ENCODE measurements around the gene ZNF577. TPM values are rescaled to one million over a fixed set of nuclear protein-coding genes. Genes with fewer than 3 reads are reported as not detected.

Gene ZNF577
- total and polyA plus RNA-seq, 8 donors: 5.5 to 25.2 (median 13.6) TPM

GRCh38 chr19:51861870-51862622 is 25.7 kb downstream of the ZNF577 start:
- TF ChIP-seq CTCF (IDR thresholded peaks at IDR 0.05): no peak
- TF ChIP-seq POLR2AphosphoS5 (IDR thresholded peaks at IDR 0.05): no peak
- TF ChIP-seq POLR2A (IDR thresholded peaks at IDR 0.05): no peak
- TF ChIP-seq EP300 (IDR thresholded peaks at IDR 0.05): no peak
- H3K9me3 ChIP-seq: peaks cover 59 to 100% (median 96%) of the 10 kb centered on the region in 4 donors

GRCh38 chr19:51837145-51837544 is 50.6 kb downstream of the ZNF577 start:
- H3K27ac ChIP-seq: no peak overlapping the region
- no peak for DNase-seq
- 90 to 98% (median 97%) methylated on average over 2 of the region's 2 CpGs for WGBS, 5 donors
- no peaks in the 10 kb centered on the region for H3K27me3 ChIP-seq
- H3K4me3 ChIP-seq: no peak overlapping the region
- H3K36me3 ChIP-seq: peaks cover 0 to 12% (median 2%) of the 10 kb centered on the region in 4 donors
- H3K4me1 ChIP-seq: no peaks in the 10 kb centered on the region
- peaks cover 0 to 65% (median 15%) of the 10 kb centered on the region in 4 donors for H3K9me3 ChIP-seq
- TF ChIP-seq EP300 (IDR thresholded peaks at IDR 0.05) (no peak), POLR2AphosphoS5 (IDR thresholded peaks at IDR 0.05) (no peak), CTCF (IDR thresholded peaks at IDR 0.05) (no peak), POLR2A (IDR thresholded peaks at IDR 0.05) (no peak)
- intact Hi-C loops (cut with DNase I; ENCODE audit: low total_unique reads): no loop called here

More at GRCh38 chr19:51861870-51862622, 25.7 kb downstream of the ZNF577 start:
- 90 to 95% (median 91%) methylated on average over 2 of the region's 2 CpGs for WGBS, 5 donors
- no peak for DNase-seq
- H3K4me1 ChIP-seq: no peaks in the 10 kb centered on the region
- H3K27ac ChIP-seq: no peak overlapping the region
- intact Hi-C loops (cut with DNase I; ENCODE audit: low total_unique reads): no loop called here
- peaks cover 0 to 64% (median 8%) of the 10 kb centered on the region in 4 donors for H3K36me3 ChIP-seq
- no peaks in the 10 kb centered on the region for H3K27me3 ChIP-seq
- no peak overlapping the region for H3K4me3 ChIP-seq

DNA sequence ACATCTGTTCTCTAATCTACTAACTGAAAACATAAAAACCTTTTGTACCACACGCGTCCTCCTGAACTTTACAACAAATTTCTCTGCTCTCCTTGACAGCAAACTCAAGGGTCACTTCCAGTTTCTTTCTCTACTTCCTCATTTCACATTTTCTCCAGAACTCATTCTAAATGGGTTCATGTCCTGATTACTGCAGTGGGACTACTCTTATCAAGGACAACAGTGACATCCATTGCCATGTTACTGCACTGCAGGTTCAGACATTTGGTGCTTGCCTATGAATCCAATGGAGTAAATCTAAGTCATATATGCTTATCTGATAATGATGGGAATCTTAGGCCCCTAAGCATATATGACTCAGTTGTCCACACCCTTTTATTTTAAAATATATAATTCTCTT is 57.5 kb downstream of the ZNF577 start:
- H3K4me1 ChIP-seq: no peaks in the 10 kb centered on the region
- peak in 1 of 2 donors; percentile 26 for DNase-seq
- no peak overlapping the region for H3K4me3 ChIP-seq
- H3K36me3 ChIP-seq: no peaks in the 10 kb centered on the region
- no peak for TF ChIP-seq POLR2A (IDR thresholded peaks at IDR 0.05)
- no peak for TF ChIP-seq EP300 (IDR thresholded peaks at IDR 0.05)
- TF ChIP-seq POLR2AphosphoS5 (IDR thresholded peaks at IDR 0.05): no peak
- no peak for TF ChIP-seq CTCF (IDR thresholded peaks at IDR 0.05)
- no peaks in the 10 kb centered on the region for H3K27me3 ChIP-seq
- no peak overlapping the region for H3K27ac ChIP-seq
- intact Hi-C loops (cut with DNase I; ENCODE audit: low total_unique reads): no loop called here
- 80 to 89% (median 88%) methylated on average over 2 of the region's 2 CpGs for WGBS, 5 donors
- peaks cover 0 to 65% (median 28%) of the 10 kb centered on the region in 4 donors for H3K9me3 ChIP-seq

DNA sequence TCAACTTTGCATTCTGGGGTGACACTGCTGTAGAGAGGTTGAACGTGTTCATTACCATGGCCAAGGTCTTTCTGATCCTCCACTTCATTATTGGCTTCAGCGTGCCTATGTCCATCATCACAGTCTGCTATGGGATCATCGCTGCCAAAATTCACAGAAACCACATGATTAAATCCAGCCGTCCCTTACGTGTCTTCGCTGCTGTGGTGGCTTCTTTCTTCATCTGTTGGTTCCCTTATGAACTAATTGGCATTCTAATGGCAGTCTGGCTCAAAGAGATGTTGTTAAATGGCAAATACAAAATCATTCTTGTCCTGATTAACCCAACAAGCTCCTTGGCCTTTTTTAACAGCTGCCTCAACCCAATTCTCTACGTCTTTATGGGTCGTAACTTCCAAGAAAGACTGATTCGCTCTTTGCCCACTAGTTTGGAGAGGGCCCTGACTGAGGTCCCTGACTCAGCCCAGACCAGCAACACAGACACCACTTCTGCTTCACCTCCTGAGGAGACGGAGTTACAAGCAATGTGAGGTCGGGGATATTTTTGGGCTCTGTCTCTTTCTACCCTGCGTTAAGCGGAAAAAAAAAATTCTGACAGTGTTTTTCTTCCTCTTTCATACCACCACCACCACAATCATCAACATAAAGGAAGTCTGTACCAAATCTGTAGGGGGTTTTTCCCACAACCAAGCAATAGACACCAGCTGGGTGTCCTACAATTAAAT is 63.3 kb downstream of the ZNF577 start:
- 83 to 89% (median 86%) methylated on average over 13 of the region's 13 CpGs for WGBS, 5 donors

More for the DNA sequence above, 63.3 kb downstream of the ZNF577 start:
- TF ChIP-seq EP300 (IDR thresholded peaks at IDR 0.05): no peak
- TF ChIP-seq POLR2AphosphoS5 (IDR thresholded peaks at IDR 0.05): no peak
- TF ChIP-seq POLR2A (IDR thresholded peaks at IDR 0.05): no peak
- peak overlapping the region in 2 of 5 donors; percentile 14 to 27 for H3K27ac ChIP-seq
- intact Hi-C loops (cut with DNase I; ENCODE audit: low total_unique reads): no loop called here
- peak in 1 of 2 donors; percentile 13 for DNase-seq
- peaks cover 0 to 75% (median 38%) of the 10 kb centered on the region in 4 donors for H3K9me3 ChIP-seq
- H3K4me1 ChIP-seq: no peaks in the 10 kb centered on the region
- H3K27me3 ChIP-seq: no peaks in the 10 kb centered on the region
- H3K36me3 ChIP-seq: no peaks in the 10 kb centered on the region
- no peak overlapping the region for H3K4me3 ChIP-seq

All from stomach (tissue), 9 donors.